Fibroblast of skin of scalp (primary cell): ENCODE results near the gene LCAT. TPM values are rescaled to one million over a fixed set of nuclear protein-coding genes. Genes with fewer than 3 reads are reported as not detected.
"Not testable (repeated sequence)": the region's sequence is repeated elsewhere in the genome, so short reads cannot be mapped to it uniquely, and the experiment has no call there.

ENCODE experiments used
- DNase-seq: peaks from one replicate; pipeline ENCODE4 v3.0.0-alpha.2; 2013
- polyA plus RNA-seq, 2 experiments: library from polyadenylated mRNA; unstranded; fragments of 120-200 nt; gene quantifications; one replicate each; pipeline ENCODE4 v1.2.1, GENCODE V29; 2013; ENCODE audit not compliant: insufficient read length in 2 of 2

LCAT gene, protein sequence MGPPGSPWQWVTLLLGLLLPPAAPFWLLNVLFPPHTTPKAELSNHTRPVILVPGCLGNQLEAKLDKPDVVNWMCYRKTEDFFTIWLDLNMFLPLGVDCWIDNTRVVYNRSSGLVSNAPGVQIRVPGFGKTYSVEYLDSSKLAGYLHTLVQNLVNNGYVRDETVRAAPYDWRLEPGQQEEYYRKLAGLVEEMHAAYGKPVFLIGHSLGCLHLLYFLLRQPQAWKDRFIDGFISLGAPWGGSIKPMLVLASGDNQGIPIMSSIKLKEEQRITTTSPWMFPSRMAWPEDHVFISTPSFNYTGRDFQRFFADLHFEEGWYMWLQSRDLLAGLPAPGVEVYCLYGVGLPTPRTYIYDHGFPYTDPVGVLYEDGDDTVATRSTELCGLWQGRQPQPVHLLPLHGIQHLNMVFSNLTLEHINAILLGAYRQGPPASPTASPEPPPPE
- polyA plus RNA-seq (2013, experiment 1 of 2; ENCODE audit: insufficient read length) = 19.1 TPM
- polyA plus RNA-seq (2013, experiment 2 of 2; ENCODE audit: insufficient read length) = 19.7 TPM

DNA sequence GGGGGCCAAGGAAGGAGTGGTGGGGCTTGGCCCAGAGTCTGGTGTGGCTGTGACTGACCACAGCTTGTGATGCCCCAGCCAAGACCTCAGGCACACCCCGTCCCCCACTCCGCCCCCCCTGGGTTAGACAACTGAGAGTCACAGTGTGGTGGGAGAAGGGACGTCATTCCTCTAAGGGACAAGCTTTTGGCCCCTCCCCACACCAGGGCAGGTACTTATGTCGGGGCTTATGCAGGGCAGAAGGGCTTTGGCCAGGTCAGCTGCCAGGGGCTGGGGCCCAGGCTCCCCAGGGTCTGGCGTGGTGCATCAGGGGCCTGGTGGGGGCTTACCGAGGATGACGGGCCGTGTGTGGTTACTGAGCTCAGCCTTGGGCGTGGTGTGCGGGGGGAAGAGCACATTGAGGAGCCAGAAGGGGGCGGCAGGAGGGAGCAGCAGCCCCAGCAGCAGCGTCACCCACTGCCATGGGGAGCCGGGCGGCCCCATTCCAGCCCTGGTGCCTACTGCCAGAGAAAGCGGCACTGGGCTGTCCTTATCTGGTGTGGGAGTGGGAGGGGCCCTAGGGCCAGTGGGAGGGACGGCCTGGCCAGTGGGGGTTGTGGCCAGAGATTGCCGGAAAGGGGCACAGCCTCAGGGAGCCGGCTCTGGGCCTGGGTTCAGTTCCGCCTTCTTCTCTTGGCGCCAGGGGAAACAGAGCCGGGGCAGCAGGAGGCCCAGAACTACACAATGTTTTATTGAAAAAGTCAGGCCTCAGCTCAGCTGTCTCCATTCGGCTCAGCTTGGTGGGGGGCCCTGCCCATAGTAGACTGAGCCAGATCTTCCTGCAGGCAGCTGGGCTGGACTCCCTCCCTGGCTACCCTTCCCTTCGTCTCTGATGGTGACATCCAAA lies at the start of gene LCAT:
TSS of gene LCAT (minus strand) at position 502 of the 886 bp plus-strand sequence. CDS start at position 483, 19 bp downstream.
- DNase-seq = peak; percentile 21

DNA sequence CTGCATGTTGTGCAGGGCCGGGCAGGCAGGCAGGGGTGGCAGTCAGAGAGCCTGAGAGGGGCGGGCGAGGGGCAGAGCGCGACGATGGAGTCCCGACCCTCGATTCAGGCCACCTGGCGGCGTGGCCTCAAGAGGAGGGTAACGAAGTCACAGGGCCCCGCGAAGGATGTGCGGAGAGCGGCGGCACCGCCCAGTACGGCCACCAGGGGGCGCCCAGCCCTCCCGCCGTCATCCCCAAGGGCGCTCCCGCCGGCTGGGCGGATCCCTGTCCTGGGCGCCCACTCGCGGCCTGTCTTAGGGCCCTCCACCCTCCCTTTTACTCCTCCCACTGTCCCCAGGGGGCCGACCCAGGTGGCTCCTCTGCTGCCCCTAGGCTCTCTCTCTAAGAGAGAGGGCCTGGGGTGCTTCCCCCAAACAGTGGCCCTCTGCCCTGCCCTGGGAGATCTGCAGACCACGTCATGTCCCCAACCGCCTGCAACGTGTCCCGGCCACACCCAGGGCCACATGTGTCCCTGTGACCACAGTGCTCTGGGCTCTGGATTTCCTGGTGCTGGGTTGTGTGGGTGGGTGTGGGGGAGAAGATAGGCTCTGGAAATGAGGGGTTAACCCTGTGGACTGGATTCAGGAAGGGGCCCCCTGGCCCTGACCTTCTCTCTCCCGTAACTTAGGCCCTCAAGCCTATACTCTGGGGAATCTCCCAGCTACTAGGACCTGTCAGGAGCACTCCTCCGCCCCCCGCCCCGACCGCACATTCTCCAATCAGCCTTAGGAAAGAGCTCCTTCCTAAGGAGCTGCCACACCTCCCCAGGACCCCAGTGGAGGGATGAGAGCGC lies 49.5 kb upstream of the LCAT start:
- DNase-seq = peak; percentile 78

DNA sequence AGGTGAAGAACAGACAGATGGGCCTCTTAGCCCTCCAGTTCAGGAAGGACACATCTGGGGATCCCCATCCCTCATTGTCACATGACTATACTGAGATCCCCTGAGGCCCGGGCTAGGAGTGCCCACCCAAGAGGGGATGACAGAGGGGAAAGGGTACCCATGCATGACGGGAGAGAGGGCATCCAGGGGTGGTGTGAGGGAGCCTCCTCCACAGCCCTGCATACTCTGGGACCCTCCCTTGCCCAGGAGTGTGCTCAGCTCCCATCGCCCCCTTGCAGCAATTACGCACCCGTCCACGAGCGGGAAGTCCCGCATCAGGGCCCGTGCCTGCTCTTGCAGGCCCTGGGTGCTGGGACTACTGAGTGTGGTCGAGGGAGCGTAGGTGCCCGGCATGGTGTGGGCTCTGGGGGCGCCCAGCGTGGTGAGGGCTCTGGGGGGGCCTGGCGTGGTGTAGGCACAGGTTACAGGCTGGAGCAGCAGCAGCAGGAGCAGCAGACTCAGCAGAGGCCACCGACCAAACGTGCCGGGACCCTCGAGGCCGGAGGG lies 48.8 kb upstream of the LCAT start:
- no peak for DNase-seq

DNA sequence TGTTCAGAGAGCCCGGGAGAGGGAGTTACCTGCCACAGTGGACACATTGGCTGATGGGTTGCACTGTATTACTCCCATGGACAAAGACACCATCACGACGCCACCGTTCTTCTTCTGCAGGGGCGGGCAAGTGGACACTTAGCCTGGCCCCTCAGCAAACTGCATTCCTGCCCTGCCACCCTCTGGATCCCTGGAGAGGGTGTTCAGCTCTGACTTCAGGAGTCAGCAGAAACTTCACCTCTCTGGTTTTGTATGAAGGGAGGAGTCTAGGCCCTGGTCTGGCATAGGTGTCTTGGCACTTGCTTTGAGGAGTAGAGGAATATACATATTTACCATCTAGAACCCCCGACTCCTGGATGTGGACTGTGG lies 46.1 kb upstream of the LCAT start:
- DNase-seq = no peak

DNA sequence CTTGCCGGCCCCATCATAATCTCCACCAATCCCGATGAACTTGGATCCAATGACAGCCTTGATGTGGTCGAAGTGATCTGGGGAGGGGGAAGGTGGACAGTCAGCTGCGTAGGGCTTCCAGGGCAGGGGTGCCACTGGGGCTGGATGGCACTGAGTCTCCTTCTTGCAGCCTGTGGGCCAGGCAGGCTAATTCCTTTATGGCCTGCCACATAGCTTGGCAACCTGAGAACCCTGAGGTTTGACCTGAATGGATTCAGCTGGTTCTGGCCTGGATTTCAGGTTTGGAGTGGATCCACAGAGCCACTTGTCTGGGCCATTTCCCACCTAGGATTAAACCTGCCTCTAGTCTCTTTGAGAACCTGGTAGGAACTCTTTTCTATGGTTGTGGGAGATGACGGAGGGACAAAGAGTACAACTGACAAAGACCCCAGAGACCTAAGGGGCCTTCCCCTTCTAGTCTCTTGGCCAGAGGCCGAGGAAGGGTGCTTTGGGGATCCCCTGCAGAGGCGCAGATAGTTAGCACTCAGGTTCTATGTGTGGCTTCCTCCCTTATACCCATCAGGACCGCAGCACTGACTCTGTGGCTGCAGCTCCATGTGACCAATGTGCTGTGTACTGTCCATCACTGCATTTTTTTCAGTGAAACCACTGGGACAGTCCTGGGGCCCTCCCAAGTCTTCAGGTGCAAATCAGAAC lies 45.5 kb upstream of the LCAT start:
- no peak for DNase-seq

DNA sequence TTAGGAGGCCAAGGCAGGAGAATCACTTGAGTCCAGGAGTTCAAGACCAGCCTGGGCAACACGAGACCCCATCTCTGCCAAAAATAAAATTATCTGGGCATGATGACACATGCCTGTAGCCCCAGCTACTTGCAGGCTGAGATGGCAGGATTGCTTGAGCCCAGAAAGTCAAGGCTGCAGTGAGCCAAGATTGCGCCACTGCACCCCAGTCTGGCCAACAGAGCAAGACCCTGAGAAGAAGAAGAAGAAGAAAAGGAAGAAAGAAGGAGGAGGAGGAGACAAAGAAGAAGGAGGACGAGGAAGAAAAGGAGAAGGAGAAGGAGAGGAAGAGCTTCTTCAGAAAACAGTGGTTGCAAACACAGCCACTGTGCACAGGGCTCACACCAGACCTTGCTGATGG lies 44.8 kb upstream of the LCAT start:
- no peak for DNase-seq

DNA sequence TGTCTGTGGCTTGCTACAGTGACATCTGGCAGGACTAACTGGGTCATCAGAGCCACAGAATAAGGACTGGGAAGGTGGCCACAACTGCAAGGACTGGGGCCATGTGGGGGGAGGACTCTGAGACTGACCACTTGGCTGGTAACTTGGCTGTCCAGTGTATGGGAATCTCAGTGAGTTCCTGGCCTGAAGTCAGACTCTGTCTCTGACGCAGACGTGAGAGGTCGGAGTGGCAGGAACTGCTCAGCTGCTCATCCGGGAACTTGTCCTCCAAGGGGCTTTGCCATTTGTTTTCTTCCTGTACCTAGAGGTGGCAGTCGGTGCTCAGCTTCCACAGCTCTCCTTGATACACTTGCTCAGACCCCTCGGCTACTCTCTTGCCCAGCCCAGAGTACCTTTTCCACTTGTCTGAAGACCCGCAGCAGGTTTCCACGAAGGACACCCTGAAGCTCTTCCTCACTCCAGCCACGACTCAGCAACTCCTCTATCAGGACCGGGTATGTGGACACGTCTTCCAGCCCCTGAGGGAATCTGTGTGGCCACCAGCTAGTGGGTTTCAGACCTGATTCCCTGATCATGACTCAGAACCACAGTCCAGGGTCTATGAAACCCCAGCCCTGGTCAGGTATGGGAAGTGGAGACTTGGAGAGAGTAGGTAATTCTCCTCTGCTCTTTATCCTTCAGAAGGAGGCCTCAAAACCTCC lies 43.7 kb upstream of the LCAT start:
- no peak for DNase-seq

DNA sequence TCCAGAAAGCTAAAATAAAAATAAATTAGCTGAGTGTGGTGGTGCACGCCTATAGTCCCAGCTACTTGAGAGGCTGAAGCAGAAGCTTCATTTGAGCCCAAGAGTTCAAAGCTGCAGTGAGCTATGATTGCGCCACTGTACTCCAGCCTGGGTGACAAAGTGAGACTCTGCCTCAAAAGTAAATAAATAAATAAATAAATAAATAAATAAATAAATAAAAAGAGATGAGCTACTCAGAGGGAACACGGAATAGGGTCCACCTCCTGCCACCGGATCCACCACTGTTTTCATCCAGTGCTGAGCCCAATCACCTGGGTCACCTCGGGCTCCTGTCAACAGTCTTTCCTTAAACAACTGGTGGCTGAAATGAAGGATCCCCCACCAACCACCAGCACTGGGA lies 43.0 kb upstream of the LCAT start:
- no peak for DNase-seq

DNA sequence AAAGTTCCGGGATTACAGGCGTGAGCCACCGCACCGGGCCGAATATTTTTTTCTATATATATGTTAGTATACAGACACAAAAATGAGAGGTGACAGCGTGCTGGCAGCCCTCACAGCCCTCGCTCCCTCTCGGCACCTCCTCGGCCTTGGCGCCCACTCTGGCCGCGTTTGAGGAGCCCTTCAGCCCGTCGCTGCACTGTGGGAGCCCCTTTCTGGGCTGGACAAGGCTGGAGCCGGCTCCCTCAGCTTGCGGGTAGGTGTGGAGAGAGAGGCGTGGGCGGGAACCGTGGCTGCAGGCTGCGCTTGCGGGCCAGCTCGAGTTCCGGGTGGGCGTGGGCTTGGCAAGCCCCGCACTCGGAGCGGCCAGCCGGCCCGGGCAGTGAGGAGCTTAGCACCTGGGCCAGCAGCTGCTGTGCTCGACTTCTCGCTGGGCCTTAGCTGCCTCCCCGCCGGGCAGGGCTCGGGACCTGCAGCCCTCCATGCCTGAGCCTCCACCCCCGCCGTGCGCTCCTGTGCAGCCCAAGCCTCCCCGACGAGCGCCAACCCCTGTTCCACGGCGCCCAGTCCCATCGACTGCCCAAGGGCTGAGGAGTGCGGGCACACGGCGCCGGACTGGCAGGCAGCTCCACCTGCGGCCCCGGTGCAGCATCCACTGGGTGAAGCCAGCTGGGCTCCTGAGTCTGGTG lies 38.2 kb upstream of the LCAT start:
- no peak for DNase-seq

DNA sequence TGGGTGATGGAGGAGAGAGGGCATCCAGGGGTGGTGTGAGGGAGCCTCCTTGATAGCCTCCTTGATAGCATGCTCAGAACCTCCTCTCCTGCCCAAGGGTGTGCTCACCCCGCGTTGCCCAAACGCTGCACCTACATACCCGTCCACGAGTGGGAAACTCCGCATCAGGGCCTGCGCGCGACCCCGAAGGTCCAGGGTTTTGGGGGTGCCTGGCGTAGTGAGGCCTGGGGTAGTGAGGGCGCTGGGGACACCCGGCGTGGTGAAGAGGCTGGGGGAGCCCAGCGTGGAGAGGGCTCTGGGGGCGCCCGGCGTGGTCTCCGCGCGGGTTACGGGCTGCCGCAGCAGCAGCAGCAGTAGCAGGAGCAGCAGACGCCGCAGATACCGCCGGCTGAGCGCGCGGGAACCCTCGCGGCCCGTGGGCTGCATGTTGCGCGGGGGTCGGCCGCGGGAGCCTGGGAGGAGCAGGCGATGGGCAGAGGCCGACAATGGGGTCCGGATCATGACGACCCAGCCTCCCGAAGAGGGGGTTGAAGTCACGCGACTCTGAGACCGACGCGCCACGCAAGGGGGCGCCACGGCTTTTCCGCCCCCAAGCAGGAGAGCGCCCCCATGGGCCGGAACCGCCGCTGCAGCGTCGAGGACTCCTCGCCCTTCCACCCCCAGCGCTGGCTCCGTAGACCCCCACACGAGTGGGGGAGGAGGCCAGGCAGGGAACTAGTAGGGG lies 36.2 kb upstream of the LCAT start, which contains the start of gene DPEP3:
TSS of gene DPEP3 (minus strand) at position 545 of the 724 bp plus-strand sequence. CDS start at position 426, 119 bp downstream.
- no peak for DNase-seq

DNA sequence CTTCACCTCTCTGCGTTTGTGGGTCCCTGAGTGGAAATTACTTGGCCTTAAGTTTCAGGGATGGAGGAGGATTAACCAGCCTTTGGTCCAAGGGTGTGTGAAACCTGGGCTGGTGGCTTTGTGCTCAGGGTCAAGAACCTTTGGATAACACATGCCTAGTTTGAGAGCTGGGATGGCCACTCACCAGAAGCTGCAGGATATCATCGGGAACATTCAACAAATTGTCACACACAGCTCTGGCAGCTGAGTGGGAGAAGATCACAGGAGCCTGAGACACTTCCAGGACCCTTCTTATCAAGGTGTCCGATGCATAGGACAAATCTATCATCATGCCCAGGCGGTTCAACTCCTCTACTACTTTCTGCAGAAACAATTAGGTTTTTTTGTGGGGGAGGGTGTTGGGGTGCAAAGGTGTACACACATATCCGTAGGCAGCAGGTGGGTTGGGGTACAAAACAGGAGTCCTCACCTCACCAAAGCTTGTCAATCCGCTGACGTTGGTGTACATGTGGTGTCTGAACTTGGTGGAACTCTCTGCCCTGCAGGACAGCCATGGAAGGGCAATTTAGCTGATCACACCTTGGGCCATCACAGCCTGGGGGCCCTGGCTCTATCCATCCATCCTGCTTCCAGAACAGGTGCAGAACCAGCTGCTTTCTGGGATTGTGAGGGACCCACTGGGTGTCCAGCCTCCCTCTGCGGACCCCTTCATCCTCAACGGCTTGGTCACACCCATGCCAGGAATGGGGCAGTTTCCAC lies 33.7 kb upstream of the LCAT start:
- DNase-seq = no peak

DNA sequence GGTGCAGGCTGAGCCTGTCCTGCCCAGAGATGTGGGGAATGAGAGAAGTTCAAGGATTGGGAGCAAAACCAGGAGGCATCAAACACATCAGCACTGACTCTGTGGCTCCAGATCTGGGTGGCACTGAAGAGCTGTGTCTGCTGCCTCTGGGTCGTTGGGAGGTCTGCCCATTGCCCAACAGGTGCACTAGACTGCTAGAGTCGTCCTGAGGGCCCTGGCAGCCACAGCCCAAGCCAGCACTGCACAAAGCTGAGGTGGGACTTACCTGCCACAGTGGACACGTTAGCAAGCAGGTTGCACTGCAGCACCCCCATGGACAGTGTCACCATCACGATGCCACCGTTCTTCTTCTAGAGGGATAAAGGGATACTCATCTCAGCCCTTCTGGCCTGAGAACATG lies 33.1 kb upstream of the LCAT start:
- DNase-seq = no peak

DNA sequence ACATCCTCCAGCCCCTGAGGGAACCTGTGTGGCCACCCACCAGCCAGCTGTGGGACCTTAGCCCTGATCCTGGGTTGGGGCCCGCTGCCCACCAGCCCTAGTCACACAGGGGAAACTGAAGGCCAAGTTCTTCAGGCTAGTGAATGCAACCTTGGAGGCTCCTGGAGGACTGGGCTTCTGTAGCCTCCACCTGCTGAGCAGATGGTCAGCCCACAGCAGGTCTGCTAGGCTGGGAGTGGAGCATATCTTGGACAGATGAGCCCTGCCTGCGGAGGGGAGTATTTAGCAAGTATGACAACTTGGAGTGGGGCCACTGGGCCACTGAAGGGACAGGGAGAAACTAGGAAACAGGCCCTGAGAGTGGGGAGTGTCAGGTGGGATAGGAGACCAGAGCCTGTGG lies 32.3 kb upstream of the LCAT start:
- DNase-seq = no peak

DNA sequence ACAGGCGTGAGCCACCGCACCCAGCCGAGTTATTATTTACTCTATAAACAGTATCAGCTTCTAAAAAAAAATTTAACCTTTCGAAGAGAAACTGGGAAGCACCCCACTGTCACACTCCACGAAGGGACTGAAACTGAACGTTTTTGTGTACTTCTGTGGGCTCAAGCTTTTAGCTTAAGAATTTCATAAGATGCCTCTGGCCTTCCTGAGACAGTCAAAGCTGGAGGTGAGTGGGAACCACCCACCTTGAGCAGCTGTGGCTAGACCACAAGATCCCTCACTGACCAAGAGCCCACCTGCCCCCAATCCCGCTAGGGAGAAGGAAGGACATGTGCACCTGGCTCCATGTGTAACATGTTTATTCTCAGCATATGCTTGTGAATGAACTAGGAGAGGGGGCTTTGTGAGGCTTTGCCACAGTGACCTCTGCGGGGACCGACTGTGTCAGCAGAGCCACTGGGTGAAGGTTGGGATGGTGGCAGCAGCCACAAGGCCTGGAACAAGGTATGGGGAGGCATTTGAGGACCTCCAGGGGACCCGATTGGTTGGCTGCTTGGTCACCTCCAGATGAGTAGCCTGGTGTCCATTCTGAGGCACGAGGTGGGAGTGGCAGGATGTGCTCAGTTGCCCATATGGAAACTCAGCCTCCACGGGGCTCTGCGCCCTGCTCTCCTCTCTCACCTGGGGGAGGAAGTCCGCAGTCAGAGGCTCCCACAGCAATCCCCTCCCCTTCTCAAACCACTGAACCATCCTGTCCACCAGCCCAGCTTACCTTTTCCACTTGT lies 31.6 kb upstream of the LCAT start:
- no peak for DNase-seq

DNA sequence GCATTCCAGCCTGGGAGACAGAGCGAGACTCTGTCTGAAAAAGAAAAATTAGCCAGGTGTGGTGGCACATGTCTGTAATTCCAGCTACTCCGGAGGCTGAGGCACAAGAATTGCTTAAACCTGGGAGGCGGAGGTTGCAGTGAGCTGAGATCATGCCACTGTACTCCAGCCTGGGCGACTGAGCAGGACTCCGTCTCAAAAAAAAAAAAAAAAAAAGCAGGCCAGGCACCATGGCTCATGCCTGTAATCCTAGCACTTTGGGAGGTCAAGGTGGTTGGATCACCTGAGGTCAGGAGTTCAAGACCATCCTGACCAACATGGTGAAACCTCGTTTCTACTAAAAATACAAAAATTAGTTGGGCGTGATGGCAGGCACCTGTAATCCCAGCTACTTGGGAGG lies 28.4 kb upstream of the LCAT start:
- not testable (repeated sequence) for DNase-seq

DNA sequence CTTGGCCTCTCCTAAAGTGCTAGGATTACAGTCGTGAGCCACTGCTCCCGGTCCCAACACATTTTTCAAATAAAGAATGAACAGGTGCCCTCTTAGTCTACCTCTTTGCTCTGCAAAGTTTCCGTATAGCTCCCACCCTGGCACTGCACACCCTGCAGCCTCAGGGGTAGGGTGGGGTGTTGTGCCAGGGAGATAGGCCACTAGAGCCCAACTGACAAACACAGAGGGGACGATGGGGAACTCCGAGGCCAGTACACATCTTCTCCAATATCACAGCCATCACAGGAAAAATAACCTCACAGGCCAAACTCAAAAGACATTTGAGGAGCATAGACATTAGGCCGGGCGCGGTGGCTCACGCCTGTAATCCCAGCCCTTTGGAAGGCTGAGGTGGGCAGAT lies 27.2 kb upstream of the LCAT start:
- DNase-seq = no peak

DNA sequence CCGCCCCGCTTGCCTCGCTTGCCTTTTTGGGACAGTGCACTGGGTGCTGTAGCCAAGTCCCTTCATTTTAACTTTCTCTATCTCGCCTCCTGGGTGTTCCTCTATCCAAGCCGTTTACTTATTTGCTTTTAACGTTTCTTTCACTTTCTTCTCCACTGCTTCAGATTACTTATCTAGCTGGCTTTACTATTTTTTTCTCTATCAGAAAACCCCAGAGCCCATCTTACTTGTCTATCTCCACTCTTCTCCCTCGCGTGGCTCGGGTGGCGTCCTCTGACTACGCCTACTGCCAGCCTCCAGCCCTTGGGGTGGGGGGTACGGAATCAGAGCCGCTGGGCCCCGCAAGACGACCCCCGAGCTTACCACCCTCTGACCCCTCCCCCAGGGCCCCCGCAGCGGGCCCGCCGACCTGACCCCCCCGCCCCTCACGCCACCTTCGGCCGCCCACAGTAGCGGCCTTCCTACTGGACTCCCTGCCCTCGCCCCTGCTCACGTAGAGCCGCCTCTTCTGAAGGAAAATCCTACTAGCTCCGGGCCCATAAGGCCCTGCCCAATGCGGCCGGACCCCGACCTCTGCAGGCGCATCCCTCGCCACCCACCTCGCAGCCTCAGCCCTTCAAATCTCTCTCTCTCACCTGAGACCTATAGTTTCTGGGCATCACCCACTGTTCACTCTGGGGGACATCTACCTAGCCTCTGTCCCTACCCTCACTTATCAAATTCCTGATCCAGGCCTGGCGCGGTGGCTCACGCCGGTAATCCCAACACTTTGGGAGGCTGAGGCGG lies 25.5 kb upstream of the LCAT start:
- DNase-seq = no peak
